GOT3 (cell line): ENCODE measurements around the gene TPTE2.
"Not testable (repeated sequence)": the region's sequence is repeated elsewhere in the genome, so short reads cannot be mapped to it uniquely, and the experiment has no call there.

Source experiments
- DNase-seq: peaks from one replicate; lab custom pipeline; 2025; ENCODE audit warnings: mixed read lengths; lab: John Stamatoyannopoulos, UW

Gene TPTE2

GRCh38 chr13:19567820-19568534, 6.6 kb upstream of the TPTE2 start:
- DNase-seq: no peak

GRCh38 chr13:19561585-19561984, 253 bp upstream of the TPTE2 start:
- DNase-seq: no peak

GRCh38 chr13:19560672-19561071, 660 bp downstream of the TPTE2 start:
- DNase-seq: not testable (repeated sequence)

GRCh38 chr13:19559739-19560138, 1.6 kb downstream of the TPTE2 start:
- not testable (repeated sequence) for DNase-seq

- DNase-seq: not testable (repeated sequence)
These were observed 4.0 kb downstream of the TPTE2 start for GRCh38 chr13:19557287-19557686.

- DNase-seq: not testable (repeated sequence)
These were observed 12.1 kb downstream of the TPTE2 start for GRCh38 chr13:19549245-19549644.

- DNase-seq: not testable (repeated sequence)
These were observed 35.7 kb downstream of the TPTE2 start for GRCh38 chr13:19525634-19526033.

- no peak for DNase-seq
These were observed 42.3 kb downstream of the TPTE2 start for GRCh38 chr13:19519049-19519448.

- not testable (repeated sequence) for DNase-seq
These were observed 53.7 kb downstream of the TPTE2 start for GRCh38 chr13:19507623-19508022.

- not testable (repeated sequence) for DNase-seq
These were observed 101.2 kb downstream of the TPTE2 start for GRCh38 chr13:19460126-19460525.

- not testable (repeated sequence) for DNase-seq
These were observed 122.2 kb downstream of the TPTE2 start for GRCh38 chr13:19439056-19439686.

- not testable (repeated sequence) for DNase-seq
These were observed 123.6 kb downstream of the TPTE2 start for GRCh38 chr13:19437780-19438179.

GRCh38 chr13:19422236-19422635, 139.1 kb downstream of the TPTE2 start:
- not testable (repeated sequence) for DNase-seq

- DNase-seq: not testable (repeated sequence)
These were observed 148.8 kb downstream of the TPTE2 start for GRCh38 chr13:19412494-19412893.

- not testable (repeated sequence) for DNase-seq
These were observed 178.4 kb downstream of the TPTE2 start for GRCh38 chr13:19382746-19383511.

GRCh38 chr13:19382111-19382510, 179.2 kb downstream of the TPTE2 start:
- DNase-seq: no peak
